ENCODE results near the gene FBXL5.

Gene FBXL5

DNA sequence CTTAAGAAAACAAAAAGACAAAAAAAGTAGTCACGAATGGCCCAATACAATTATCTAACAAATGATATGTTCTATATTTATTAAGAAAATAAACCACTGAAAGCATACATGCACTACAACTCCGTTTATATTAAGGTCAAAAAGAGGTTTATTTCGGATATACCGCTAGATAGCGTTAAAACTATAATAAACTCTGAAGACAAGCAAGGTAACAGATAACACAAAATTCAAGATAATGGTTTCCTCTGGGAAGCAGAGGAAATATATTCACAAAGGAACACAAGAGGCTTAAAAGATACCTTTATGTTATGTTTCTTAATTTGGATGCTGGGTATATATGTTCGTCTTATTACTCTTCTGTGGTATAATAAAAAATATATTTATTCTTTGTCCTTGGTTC, 21.7 kb upstream of the FBXL5 start:
- FAIRE-seq = no peak

DNA sequence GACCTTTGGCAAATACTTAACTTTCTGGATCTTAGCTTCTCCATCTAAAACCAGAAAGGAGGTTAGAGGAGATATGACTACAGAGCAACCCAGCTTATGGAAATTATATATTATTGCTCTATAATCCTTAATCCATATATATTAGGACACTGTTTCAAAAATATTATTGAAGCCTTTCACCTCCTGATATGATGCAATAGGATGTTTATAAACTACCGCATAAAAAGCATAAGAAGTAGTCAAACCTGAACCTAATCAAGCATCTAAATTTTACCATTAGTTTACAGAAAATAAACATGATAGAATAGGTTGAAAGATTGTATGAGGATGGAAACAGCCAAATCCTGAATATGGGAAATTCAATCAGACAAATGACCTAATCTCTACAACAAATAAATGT, 20.9 kb upstream of the FBXL5 start:
- FAIRE-seq = no peak

DNA sequence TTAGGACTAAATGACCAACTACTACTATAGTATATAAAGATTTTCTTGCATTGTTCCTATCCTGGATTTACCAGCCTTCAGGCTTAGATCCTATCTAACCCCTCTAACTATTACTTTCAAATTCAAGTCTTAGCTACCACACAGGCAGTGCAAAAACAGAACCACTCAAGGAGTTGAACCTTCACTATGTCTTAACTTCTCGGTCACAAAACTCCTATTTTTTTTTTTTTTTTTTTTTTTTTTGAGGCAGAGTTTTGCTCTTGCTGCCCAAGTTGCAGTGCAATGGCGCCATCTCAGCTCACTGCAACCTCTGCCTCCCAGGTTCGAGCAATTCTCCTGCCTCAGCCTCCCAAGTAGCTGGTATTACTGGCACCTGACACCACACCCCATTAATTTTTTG, 20.2 kb upstream of the FBXL5 start:
- no peak for FAIRE-seq

DNA sequence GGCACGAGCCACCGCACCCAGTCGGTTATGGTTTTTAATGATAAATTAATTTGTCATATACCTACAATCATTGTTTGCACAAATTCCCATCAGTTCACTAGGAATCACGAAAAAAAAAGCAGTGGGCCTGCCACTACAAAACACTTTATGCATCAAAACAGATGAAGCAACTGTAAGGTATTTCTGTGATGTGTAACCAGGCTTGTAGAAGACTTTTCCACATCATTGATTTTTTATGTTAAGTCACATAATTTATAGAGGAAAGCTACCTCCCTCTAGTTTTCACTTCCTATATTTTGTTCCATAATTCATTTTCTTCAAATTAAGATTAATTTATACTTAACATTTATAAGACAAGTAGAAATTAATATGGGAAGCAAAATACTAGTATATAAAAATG, 19.8 kb upstream of the FBXL5 start:
- FAIRE-seq = peak; percentile 45

DNA sequence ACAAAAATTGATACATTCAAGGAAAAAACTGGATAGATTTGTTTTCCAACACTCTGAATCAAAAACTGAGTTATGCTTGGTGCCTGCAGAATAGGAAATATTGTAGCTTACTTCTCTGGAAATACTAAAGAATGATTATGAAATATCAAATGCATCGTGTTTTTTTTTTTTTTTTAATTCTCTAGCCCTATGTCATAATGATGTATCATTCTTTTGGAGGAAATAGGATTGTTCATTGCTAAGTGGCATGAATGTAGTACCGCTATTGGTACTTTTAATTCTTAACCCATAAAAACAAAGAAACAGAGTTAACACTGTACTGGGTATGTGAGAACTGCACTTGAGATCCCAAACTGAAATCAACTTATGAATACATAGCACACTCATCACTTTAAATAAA, 18.9 kb upstream of the FBXL5 start:
- FAIRE-seq = no peak

DNA sequence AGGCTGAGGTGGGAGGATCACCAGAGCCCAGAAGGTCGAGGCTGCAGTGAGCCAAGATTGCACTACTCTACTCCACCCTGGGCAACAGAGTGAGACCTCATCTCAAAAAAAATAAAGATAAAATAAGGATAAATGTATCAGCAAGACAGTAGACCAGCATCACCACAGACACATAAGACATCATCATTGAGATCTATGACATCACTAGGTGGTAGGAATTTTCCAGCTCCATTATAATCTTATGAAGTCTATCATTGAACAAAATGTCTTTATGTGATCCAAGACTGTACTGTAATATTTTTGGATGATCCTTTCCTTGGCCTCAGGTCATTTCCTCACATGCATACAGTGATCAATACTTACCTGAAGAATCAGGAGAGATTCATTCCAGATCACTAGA, 18.2 kb upstream of the FBXL5 start:
- FAIRE-seq = no peak

DNA sequence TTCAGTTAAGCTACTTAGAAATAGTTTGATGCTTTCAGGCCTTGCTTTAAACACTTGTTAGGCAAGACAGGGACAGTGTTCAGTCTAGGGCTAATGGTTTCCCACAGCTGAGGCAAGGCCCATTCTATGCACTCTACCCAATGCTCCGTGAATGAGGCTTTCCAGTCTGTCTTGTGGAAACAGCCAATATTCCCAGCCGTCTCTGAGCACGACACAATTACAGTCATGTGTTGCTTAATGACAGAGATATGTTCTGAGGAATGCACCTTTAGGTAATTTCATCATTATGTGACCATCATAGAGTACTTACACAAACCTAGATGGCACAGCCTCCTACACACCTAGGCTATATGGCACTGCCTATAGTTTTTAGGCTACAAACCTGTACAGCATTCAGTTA, 16.9 kb upstream of the FBXL5 start:
- no peak for FAIRE-seq

DNA sequence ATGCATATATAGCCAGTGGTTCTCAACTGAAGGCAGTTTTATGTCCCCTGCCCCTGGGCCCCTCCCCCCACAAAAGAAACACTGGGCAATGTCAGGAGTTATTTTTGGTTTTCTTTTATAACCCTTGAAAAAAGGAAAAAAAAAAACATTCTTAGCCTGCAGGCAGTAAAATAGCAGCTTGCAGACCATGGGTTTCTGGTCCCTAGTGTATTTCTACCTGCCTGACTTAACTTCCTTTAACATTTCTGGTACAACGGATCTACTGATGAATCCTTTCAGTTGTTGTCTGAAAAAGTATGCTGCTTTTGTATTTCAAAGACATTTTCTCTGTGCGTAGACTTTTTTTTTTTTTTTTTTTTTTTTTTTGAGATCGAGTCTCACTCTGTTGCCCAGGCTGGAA, 15.4 kb upstream of the FBXL5 start:
- FAIRE-seq = no peak

DNA sequence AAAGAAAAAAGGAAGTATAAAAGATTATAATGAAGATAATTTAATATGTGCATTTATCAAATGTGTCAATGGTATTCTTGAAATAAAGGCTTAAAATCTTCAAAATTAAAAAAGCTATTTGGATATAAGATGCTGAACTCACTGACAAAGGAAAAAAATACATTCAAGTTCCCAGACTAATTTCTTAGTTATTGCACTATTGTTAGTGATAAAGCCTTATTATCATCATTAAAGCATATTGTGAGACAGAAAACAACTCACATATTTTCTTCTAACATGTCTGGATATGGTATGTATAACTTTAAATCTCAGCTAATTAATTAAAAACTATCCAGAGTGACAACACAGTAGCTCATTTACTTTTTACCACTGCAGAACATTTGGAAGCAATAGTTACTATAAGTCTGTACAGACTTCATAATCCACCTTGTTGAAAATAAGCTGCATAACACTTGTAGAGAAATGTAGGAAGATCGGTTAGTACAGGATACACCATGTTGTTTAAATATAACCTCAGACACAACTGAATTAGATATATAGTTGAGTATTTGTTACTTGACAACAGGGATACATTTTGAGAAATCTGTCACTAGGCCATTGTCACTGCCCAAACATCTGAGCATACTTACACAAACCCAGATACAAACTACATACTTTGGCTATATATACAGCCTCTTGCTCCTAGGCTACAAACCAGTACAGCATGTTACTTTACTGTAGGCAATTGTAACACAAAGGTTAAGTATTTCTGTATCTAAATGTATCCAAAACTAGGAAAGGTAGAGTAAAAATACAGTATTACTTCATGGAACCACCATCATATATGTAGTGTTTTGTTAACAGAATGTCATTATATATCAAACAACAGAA, 13.6 kb upstream of the FBXL5 start:
- FAIRE-seq = no peak

DNA sequence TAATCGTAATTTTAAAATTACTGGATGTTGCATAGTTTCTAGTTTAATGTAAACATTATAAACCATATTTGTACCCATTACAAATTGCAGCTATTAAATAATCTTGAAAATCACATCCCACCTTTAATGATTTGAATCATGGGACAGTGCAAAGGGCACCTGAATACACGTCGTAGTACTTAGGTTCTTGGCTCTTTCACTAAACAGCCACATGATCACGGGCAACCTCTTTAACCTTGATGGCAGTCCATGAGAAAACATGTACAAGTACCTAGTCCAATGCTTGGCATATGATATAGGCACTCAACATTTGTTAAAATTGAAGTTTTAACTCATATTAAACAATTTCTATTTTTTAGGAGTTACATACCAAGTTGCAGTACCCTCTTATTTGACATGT, 11.8 kb upstream of the FBXL5 start:
- FAIRE-seq = no peak

DNA sequence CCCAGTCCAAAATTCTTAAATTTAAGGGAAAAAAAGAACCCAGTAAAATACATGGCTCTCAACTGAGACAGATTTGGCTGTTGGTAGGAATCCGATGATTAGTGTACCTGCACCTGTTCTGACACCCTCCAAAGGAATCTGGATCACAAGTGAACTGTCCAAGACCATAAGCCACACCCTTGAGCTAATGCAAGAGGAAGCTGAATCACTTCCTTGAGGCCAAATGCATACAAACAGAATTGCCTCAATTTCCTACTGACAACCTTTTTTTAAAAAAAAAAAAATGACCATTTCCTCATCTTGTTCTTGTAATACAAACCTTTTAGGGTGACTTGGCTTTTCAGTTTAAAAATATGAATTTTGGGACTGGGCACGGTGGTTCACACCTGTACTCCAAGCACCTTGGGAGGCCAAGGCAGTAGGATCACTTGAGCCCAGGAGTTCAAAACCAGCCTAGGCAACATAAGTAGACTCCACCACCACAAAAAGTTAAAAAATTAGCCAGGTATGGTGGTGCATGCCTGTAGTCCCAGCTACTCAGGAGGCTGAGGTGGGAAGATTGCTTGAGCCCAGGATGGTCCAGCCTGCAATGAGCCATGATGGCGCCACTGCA, 10.7 kb upstream of the FBXL5 start:
- FAIRE-seq = no peak

DNA sequence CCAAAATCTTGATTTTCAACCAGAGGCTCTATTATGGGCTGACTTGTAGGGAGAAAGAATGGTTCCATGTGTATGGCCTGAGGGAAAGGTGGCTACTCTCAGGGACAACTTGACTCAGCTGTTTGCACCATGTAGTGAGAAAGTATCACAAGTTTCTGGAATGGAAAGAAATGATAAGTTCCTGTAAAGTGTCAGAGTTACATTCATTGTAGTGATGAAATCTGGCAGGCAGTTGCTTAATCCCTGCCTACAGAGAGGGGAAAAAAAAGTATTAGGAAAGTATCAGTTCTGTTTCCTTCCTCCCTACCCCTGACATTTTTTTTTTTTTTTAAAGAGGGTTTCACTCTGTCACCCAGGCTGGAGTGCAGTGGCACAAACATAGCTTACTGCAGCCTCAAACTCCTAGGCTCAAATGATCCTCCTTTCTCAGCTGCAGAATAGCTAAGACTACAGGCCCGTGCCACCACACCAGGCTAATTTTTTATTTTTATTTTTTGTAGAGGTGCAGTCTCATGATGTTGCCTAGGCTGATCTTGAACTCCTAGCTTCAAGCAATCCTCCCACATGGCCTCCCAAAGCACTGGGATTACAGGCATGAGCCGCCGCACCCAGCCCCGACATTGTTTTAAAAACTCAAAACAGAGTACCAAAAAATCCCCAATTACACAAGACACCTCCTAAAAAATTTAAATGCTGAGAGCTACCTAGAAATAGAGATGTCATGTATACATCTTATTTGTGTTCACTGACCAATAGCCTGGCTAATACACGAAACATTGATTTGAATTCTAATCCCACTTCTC, 4.8 kb upstream of the FBXL5 start:
- no peak for FAIRE-seq

DNA sequence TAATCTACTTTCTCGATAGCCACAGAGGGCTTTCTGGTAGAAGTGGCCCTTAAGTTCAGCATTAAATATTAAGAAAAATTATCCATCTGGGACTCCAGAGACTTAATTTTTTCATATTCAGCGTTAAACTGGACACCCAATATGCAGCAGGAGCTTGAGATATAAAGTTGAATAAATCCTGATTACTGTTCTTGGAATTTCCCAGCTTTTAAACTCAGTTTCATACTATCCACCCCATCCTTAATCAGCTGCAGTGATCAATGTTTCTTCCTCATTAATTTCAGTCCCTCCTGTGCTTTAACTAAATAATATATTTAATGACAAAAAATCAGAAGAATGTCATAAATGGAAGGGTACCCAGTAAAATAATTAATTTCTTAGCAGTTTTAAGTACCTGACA, 3.6 kb upstream of the FBXL5 start:
- no peak for FAIRE-seq

DNA sequence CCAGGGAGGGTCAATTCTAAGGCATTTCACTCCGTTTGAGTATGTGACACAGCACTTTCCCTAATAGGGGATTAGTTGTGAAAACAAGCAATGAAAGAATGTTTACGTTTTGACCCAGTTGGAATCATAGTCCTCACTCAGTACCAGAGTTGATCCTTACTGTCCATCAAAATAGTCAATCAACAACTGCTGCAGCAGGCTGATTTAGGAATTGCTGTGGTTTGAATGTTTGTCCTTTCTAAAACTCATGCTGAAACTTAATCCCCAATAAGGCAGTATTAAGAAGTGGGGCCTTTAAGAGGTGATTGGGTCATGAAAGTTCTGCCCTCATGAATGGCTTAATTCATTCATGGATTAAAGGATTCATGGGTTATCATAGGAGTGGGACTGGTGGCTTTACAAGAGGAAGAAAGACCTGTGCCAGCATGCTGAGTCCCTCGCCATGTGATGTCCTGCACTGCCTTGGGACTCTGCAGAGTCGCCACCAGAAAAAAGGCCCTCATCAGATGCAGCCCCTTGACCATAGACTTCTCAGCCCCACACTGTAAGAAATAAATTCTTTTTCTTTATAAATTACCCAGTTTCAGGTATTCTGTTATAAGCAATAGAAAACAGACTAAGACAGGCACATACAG, 3.1 kb upstream of the FBXL5 start:
- FAIRE-seq = no peak

DNA sequence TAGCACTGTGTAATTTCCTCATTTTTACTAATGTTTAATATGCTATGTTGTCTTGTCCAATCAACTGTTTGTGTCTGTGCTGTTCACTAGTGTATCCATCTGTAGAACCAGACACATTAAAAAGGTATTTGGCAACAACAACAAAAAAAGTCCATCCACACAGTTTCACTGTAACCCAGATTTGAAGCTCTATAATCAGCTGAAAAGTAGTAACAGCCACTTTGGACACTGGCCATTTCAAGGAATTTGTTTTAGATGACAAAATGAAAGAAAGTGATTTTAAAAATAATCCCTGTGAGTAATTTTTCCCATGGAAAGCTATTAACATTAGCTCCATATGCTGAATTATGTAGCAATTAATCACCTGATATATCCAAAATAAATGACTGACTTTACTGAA, 2.2 kb upstream of the FBXL5 start:
- no peak for FAIRE-seq

DNA sequence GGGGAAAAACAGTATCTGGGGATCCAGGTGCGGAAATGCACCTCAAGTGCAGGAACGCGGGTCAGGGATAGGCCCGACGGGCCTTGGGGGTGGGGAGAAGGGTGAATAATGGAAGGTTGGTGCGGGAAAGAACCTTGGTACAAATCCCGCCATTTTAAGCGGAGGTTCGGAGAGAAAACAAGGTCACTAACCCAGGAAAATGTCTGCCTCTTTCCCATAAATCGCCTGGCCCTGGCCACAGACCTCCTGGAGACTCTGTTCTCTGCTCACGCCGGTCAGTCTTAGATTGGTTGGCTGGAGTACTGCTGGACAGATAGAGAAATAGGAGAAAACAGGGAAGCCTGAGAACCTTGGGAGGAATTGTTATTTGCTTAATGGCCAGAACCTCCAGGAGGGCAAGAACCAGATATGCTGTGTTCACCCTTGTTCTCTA, 897 bp upstream of the FBXL5 start:
- no peak for FAIRE-seq

DNA sequence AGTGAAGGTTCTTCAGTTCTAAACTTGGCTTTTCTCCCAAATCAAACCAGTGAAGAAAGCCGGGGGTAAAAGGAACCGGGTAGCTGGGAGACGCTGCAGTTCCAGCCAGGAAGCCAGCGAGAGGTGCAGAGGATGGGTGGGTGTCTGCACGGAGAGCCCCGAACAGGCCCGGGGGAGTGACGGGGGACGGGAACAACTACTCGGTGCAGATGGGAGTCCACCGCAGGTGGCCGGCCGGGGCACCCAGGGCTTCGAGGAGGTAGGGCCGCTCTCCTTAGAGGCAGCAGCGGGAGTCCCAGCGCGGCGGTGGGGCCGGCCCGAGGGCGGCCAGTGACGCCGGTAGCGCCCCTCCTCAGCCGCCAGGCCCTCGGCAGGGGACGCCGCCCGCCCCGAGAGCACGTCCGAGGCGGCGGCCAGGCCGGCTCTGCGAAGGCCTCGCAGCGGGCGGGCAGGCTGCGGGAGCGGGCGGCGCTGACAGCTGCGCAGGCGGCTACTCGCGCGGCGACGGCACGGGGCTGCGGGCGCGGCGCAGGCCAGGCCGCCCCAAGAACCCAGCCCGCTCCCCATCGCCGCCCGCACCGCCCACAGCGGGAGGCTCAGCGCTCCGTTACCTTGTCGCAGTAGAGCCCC, 449 bp downstream of the FBXL5 start:
- FAIRE-seq = no peak

DNA sequence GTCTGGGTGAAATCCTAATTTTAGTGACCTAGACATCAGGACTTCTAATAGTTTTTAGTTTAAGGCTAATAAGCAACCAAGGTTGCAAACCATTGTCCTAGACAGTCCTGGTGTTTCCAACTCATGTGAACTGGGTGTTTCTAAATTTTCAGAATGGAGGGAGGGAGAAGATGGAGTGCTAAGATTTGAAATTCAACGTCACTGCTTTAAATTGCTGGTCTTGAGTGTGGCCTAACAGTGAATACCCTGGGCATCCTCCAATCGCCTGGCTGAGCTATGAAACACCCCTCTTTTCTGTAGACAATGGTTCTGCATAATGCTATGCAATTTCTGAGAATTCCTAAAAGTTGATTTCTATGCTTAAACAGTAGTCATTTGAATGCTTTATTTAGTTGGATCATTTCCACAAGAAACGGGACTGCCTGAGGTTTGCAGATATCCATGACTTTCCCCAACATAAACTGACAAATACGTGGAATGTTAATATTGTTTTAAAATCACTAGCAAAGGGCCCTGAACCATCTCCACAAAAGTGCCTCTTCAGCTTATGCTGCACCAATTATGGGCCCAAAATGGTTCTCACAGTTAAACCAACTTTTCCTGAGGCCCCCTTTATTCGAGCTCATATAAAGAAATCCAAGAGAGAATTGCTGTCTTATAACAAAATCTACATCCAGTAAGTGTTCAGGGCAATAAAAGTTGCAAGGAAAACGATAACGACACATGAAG, 1.1 kb downstream of the FBXL5 start:
- no peak for FAIRE-seq

DNA sequence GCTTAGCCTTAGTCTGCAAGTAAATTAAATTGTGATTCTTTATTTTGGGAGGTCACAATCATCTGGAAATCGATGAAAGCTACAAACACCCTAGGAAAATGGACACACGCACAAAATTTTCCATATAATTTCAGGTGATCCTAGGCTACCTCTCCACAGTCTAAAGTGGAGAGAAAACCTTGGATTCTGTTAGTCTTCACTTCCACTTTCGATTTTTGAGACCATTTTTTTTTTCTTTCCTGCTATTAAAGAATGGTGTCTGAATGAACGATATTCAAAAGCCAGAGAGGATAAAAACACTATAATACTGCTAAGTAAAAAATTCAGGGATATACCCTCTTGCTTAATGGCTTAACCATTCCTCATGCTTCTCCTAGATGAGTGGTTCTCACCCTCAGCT, 1.7 kb downstream of the FBXL5 start:
- FAIRE-seq = no peak

DNA sequence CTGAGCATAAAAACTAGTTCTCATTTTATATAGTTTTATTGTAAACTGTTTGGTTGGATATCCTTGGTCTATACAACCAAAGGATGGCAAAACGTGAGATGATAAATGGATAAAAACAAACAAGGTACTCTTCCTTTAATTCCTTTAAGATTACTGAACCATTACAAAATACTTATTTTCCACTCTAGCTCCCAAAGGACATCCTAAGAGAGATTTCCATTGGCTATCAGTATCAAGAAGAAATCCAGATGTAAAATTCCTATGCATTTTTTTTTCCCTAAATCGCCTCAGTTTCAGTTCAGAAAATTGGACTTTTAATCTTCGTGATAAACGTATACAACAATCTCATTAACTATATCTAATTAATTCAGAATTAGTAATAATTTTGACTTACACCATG, 2.3 kb downstream of the FBXL5 start:
- FAIRE-seq = no peak

DNA sequence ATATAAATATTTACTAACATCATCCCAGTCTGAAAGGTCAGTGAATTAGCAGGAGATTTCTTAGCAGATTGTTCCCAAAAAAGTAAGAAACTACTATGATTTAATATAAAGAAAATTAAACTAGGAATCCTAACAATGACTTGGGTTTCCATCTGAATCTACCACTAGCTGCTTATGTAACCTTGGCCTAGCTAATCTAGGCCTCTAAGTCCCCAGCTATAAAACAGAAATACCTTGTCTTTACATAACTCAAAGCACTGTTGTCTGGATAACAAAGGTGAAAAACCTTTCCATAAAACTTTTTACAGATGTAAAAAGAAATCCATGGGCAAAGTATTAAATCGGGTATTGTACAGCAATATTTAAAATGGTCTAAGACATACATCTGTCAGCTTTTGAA, 3.0 kb downstream of the FBXL5 start:
- FAIRE-seq = no peak

DNA sequence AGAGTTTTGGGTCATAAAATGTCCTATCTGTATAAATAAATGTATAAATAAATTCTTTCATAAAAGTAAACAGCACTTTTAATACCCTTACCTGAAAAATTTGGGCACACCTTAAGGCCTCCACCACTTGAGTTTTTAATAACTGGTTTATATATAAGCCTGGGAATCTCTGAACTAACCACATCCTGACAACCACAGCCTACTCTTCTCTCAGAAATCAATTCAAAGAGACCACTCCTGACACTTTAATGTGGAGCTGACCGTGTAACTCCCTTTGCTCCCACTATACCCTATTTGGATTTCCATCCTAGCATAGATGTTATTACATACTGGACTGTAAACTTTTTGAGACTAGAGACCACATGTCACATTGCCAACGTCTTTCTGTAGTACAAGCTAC, 3.5 kb downstream of the FBXL5 start:
- no peak for FAIRE-seq
